Caco-2 (cell line): ENCODE measurements around the gene FOXC2. TPM values are rescaled to one million over a fixed set of nuclear protein-coding genes. Genes with fewer than 3 reads are reported as not detected.

ENCODE experiments used
- BruUV-seq: library from RNA; stranded (reverse); fragments of 400-500 nt; replicated peaks from 2 replicates; lab custom pipeline; 2021; lab: Mats Ljungman, UMichigan
- CTCF ChIA-PET: fragments of 300-600 bp; sonication (Branson Sonifier 250); formaldehyde crosslinking; loops from one replicate; lab custom pipeline; 2022; ENCODE audit warnings: antibody characterized with exemption; lab: Charles Lee
- POLR2A ChIA-PET: fragments of 300-600 bp; sonication (Branson Sonifier 250); formaldehyde crosslinking; loops from one replicate; lab custom pipeline; 2022; ENCODE audit warnings: antibody characterized with exemption; lab: Charles Lee
- DNase-seq, 2 experiments: peaks; one replicate each; pipeline versions ENCODE4 v3.0.0 to v3.0.0-alpha.2; 2020 to 2022
- H3K27me3 ChIP-seq: replicated peaks from 2 replicates; pipeline ENCODE4 v1.6.0; 2011; ENCODE audit warnings: low read length; ENCODE audit not compliant: control insufficient read depth, insufficient read depth
- H3K36me3 ChIP-seq: 2 replicates; pipeline ENCODE4 v1.5.1; 2011; ENCODE audit warnings: low read length; ENCODE audit not compliant: control insufficient read depth, insufficient read depth
- H3K4me1 ChIP-seq: fragments of 250-450 bp; sonication (Bioruptor Pico); 2 replicates; pipeline ENCODE4 v1.5.1; 2020; ENCODE audit warnings: mild to moderate bottlenecking
- H3K4me3 ChIP-seq: 2 replicates; pipeline ENCODE4 v1.5.1; 2011; ENCODE audit warnings: low read depth, mild to moderate bottlenecking, control low read depth, low read length
- H3K9me3 ChIP-seq: fragments of 250-450 bp; sonication (Bioruptor Pico); 2 replicates; pipeline ENCODE4 v1.5.1; 2020; ENCODE audit warnings: mild to moderate bottlenecking, moderate library complexity
- H3K27ac Mint-ChIP-seq: one replicate; pipeline ENCODE4 v1.8.0; 2022; ENCODE audit warnings: mixed read lengths; ENCODE audit not compliant: unreplicated experiment
- H3K27me3 Mint-ChIP-seq: one replicate; pipeline ENCODE4 v1.8.0; 2022; ENCODE audit warnings: mixed read lengths; ENCODE audit not compliant: insufficient read depth, unreplicated experiment
- H3K36me3 Mint-ChIP-seq: one replicate; pipeline ENCODE4 v1.8.0; 2022; ENCODE audit warnings: mild to moderate bottlenecking, mixed read lengths; ENCODE audit not compliant: insufficient read depth, unreplicated experiment
- H3K4me1 Mint-ChIP-seq: one replicate; pipeline ENCODE4 v1.8.0; 2022; ENCODE audit warnings: low read depth, mixed read lengths; ENCODE audit not compliant: unreplicated experiment
- H3K4me3 Mint-ChIP-seq: one replicate; pipeline ENCODE4 v1.8.0; 2022; ENCODE audit warnings: mild to moderate bottlenecking, moderate library complexity, mixed read lengths; ENCODE audit not compliant: unreplicated experiment
- H3K9me3 Mint-ChIP-seq: one replicate; pipeline ENCODE4 v1.8.0; 2022; ENCODE audit warnings: mixed read lengths; ENCODE audit not compliant: unreplicated experiment
- intact Hi-C: fragments of 100-400 bp; cut with micrococcal nuclease; formaldehyde crosslinking; loops from one replicate; pipeline ENCODE4 v1.10.0; 2022; ENCODE audit not compliant: unreplicated experiment
- total RNA-seq: library from RNA; stranded (reverse); gene quantifications from 2 replicates; pipeline ENCODE4 v1.2.3, GENCODE V29; 2022
- TF ChIP-seq, protein P1 (sequence below), 2 experiments: fragments of 200-600 bp in 1 of 2; IDR thresholded peaks; 1 replicate in 1 of 2; 2 replicates in 1 of 2; pipeline versions ENCODE4 v1.5.1 to v1.8.0; 2011 to 2022; ENCODE audit warnings: antibody characterized with exemption in 1 of 2, control low read depth in 1 of 2, inconsistent platforms in 1 of 2, low read depth in 1 of 2, low read length in 1 of 2, mild to moderate bottlenecking in 1 of 2, moderate library complexity in 1 of 2; ENCODE audit not compliant: insufficient read depth in 1 of 2, severe bottlenecking in 1 of 2, unreplicated experiment in 1 of 2

The FOXC2 gene
- total RNA-seq, 1 experiment from 2014 or later, result not detected

DNA sequence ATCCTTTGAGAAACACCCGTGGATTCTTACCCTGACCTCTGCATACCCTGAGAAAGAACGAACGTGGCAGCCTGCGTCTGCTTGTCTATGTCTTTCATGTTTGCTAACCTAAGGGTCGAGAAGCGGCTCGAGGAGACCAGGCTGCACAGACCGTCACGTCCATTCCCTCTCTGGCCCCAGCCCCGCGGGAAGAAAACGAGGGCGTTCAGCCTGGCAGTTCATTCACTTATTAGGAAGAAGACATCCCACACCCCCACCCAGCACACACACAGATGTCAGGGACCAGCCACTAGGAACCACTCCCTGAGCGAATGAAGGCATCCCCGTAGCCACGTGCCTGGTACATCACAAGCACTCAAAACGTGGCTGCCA lies 10.9 kb upstream of the FOXC2 start:
- H3K27me3 Mint-ChIP-seq, result no peaks in the 10 kb centered on the region
- intact Hi-C loops, result loop anchor here (10.0 kb wide), 1 partner anchor 829 kb away; the partner anchor contains the start of gene FBXO31
- TF ChIP-seq, protein P1, sequence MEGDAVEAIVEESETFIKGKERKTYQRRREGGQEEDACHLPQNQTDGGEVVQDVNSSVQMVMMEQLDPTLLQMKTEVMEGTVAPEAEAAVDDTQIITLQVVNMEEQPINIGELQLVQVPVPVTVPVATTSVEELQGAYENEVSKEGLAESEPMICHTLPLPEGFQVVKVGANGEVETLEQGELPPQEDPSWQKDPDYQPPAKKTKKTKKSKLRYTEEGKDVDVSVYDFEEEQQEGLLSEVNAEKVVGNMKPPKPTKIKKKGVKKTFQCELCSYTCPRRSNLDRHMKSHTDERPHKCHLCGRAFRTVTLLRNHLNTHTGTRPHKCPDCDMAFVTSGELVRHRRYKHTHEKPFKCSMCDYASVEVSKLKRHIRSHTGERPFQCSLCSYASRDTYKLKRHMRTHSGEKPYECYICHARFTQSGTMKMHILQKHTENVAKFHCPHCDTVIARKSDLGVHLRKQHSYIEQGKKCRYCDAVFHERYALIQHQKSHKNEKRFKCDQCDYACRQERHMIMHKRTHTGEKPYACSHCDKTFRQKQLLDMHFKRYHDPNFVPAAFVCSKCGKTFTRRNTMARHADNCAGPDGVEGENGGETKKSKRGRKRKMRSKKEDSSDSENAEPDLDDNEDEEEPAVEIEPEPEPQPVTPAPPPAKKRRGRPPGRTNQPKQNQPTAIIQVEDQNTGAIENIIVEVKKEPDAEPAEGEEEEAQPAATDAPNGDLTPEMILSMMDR (IDR thresholded peaks at IDR 0.05; ENCODE audit: insufficient read depth in 1 of 2, low read depth in 1 of 2, low read length in 1 of 2, severe bottlenecking in 1 of 2, unreplicated experiment in 1 of 2), result no peak
- ChIA-PET POLR2A (interaction anchor here (0.8 kb wide), 1 partner anchor 507 kb away, joined by 3 read pairs; no protein-coding TSS in a partner anchor), CTCF (no interaction called here)
- Histone ChIP-seq H3K4me3 (peak overlapping the region; percentile 88), H3K27me3 (no peaks in the 10 kb centered on the region), H3K36me3 (no peaks in the 10 kb centered on the region), H3K4me1 (no peaks in the 10 kb centered on the region), H3K9me3 (no peaks in the 10 kb centered on the region)
- H3K36me3 Mint-ChIP-seq, result peaks cover 12% of the 10 kb centered on the region
- no peak for DNase-seq
- peaks cover 8% of the 10 kb centered on the region for H3K4me1 Mint-ChIP-seq
- peak overlapping the region; percentile 98 for H3K4me3 Mint-ChIP-seq
- H3K9me3 Mint-ChIP-seq, result no peaks in the 10 kb centered on the region
- peak overlapping the region; percentile 99 for H3K27ac Mint-ChIP-seq
- BruUV-seq, result no TSS peak

DNA sequence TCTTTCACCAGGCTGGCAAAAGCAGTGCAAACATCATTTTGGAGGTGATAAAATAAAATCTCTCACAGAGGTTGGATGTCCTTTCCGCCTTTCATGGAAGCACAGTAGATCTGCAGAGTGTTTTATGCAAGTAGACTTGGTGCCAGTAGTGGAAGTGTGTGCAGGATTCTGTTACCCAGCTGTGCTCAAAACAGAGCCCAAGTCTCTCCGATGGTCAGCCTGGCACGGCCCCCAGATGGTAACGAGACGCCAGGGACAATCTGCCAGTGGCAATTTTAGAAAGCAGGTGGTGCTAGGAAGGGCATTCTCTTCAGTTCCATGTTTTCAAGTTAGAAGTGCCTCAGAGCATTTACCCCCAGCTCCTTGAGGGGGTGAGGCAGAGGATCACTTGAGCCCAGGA lies 10.1 kb upstream of the FOXC2 start:
- peaks cover 8% of the 10 kb centered on the region for H3K4me1 Mint-ChIP-seq
- peak overlapping the region; percentile 98 for H3K4me3 Mint-ChIP-seq
- DNase-seq, result no peak
- intact Hi-C loops, result loop anchor here (10.0 kb wide), 1 partner anchor 828 kb away; the partner anchor contains the start of gene FBXO31
- H3K27ac Mint-ChIP-seq, result no peak overlapping the region
- H3K9me3 Mint-ChIP-seq, result no peaks in the 10 kb centered on the region
- TF ChIP-seq, protein P1 (IDR thresholded peaks at IDR 0.05; ENCODE audit: insufficient read depth in 1 of 2, low read depth in 1 of 2, low read length in 1 of 2, severe bottlenecking in 1 of 2, unreplicated experiment in 1 of 2), result no peak
- no peaks in the 10 kb centered on the region for H3K9me3 ChIP-seq
- H3K27me3 Mint-ChIP-seq, result no peaks in the 10 kb centered on the region
- peaks cover 12% of the 10 kb centered on the region for H3K36me3 Mint-ChIP-seq
- no peaks in the 10 kb centered on the region for H3K4me1 ChIP-seq
- H3K4me3 ChIP-seq, result no peak overlapping the region
- ChIA-PET POLR2A (no interaction called here), CTCF (no interaction called here)
- no peaks in the 10 kb centered on the region for H3K36me3 ChIP-seq
- BruUV-seq, result no TSS peak
- no peaks in the 10 kb centered on the region for H3K27me3 ChIP-seq

DNA sequence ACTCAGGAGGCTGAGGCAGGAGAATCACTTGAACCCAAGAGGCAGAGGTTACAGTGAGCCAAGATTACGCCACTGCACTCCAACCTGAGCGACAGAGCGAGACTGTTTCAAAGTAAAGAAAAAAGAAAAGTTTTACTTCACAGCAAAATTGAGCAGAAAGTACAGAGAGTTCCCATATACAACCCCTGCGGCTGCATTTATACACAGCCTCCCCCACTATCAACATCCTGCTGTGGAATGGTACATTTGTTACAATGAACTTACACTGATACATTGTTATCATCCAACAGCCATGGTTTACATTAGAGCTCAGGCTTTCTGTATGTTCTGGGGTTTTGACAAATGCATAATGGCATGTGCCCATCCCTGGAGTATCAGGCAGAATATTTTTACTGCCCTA lies 9.0 kb upstream of the FOXC2 start:
- no TSS peak for BruUV-seq
- Mint-ChIP-seq H3K4me1 (peaks cover 8% of the 10 kb centered on the region), H3K9me3 (no peaks in the 10 kb centered on the region), H3K27me3 (peaks cover 3% of the 10 kb centered on the region), H3K4me3 (no peak overlapping the region), H3K27ac (no peak overlapping the region), H3K36me3 (peaks cover 12% of the 10 kb centered on the region)
- no peaks in the 10 kb centered on the region for H3K9me3 ChIP-seq
- no peaks in the 10 kb centered on the region for H3K4me1 ChIP-seq
- intact Hi-C loops, result loop anchor here (10.0 kb wide), 1 partner anchor 827 kb away; the partner anchor contains the start of gene FBXO31
- TF ChIP-seq, protein P1 (IDR thresholded peaks at IDR 0.05; ENCODE audit: insufficient read depth in 1 of 2, low read depth in 1 of 2, low read length in 1 of 2, severe bottlenecking in 1 of 2, unreplicated experiment in 1 of 2), result no peak
- no peak overlapping the region for H3K4me3 ChIP-seq
- H3K27me3 ChIP-seq, result no peaks in the 10 kb centered on the region
- no peaks in the 10 kb centered on the region for H3K36me3 ChIP-seq
- POLR2A ChIA-PET, result no interaction called here
- peak in 1 of 2 experiments; percentile 2 for DNase-seq
- CTCF ChIA-PET, result no interaction called here
